Nephron (organoid): Measurements from ENCODE around the gene SNCA.

ENCODE experiments used
- H3K27ac Mint-ChIP-seq, 3 experiments: 2 replicates each; pipeline ENCODE4 v1.8.0; 2020; ENCODE audit warnings: mixed read lengths in 3 of 3, mild to moderate bottlenecking in 2 of 3, moderate library complexity in 1 of 3
- H3K27me3 Mint-ChIP-seq: 2 replicates; pipeline ENCODE4 v1.8.0; 2021; ENCODE audit warnings: low read depth, mild to moderate bottlenecking, moderate library complexity, mixed read lengths
- H3K36me3 Mint-ChIP-seq: 2 replicates; pipeline ENCODE4 v1.8.0; 2020; ENCODE audit warnings: low read depth, mixed read lengths
- H3K4me1 Mint-ChIP-seq: 2 replicates; pipeline ENCODE4 v1.8.0; 2020; ENCODE audit warnings: mixed read lengths
- H3K4me3 Mint-ChIP-seq, 3 experiments: 2 replicates each; pipeline ENCODE4 v1.8.0; 2020; ENCODE audit warnings: mild to moderate bottlenecking in 3 of 3, mixed read lengths in 3 of 3, moderate library complexity in 2 of 3
- H3K9me3 Mint-ChIP-seq: 2 replicates; pipeline ENCODE4 v1.8.0; 2020; ENCODE audit warnings: mixed read lengths
- TF ChIP-seq, protein P1 (sequence below), 3 experiments: fragments of 200-600 bp; sonication (generic); IDR thresholded peaks; one replicate each; pipeline ENCODE4 v1.5.0; 2021; ENCODE audit warnings: antibody characterized with exemption in 3 of 3; ENCODE audit not compliant: unreplicated experiment in 3 of 3

The SNCA gene

DNA sequence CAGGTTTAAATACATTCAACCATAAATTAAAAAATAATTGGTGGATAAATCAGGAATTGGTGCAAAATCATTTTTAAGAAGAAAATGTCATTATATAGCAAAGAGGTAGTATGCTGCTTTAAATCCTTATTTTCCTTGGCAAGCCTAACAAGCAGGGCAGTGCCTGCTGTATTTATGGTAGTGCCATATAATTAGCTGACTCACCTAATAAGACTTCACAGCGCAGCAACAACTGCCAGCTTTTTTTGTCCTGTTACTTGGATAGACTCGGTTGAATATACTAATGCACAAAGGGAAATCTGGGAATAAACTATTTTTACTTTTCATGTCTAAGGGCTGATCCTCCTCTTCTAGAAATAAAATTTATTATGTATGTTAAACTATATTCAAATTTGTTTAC is 99.1 kb downstream of the SNCA start:
- peak overlapping the region; percentile 60 to 89 (median 72) for H3K27ac Mint-ChIP-seq
- H3K27me3 Mint-ChIP-seq: no peaks in the 10 kb centered on the region
- peak overlapping the region in 1 of 3 experiments; percentile 41 for H3K4me3 Mint-ChIP-seq
- H3K9me3 Mint-ChIP-seq: peaks cover 8% of the 10 kb centered on the region
- H3K36me3 Mint-ChIP-seq: peaks cover 28% of the 10 kb centered on the region
- H3K4me1 Mint-ChIP-seq: peaks cover 4% of the 10 kb centered on the region
- TF ChIP-seq, protein P1, sequence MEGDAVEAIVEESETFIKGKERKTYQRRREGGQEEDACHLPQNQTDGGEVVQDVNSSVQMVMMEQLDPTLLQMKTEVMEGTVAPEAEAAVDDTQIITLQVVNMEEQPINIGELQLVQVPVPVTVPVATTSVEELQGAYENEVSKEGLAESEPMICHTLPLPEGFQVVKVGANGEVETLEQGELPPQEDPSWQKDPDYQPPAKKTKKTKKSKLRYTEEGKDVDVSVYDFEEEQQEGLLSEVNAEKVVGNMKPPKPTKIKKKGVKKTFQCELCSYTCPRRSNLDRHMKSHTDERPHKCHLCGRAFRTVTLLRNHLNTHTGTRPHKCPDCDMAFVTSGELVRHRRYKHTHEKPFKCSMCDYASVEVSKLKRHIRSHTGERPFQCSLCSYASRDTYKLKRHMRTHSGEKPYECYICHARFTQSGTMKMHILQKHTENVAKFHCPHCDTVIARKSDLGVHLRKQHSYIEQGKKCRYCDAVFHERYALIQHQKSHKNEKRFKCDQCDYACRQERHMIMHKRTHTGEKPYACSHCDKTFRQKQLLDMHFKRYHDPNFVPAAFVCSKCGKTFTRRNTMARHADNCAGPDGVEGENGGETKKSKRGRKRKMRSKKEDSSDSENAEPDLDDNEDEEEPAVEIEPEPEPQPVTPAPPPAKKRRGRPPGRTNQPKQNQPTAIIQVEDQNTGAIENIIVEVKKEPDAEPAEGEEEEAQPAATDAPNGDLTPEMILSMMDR (IDR thresholded peaks at IDR 0.05; ENCODE audit: unreplicated experiment in 3 of 3): no peak

DNA sequence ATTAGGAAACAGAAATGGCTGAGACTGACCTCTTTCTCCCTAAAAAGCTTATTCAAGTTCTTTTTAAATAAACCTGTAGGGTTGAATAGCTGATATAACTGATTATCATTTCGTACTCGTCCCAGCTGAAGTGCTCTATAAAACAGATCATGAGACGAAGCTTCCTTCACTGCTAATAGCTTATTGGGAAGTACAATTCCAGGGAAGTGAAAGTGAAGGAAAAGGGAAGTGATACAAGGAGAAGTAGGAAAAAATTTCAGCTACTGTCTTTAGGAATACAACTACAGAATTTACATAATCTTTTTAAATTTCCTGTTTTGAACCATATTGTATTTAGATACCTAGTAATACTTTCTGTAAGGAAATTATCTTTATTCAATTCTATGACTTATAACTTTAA is 103.0 kb downstream of the SNCA start:
- no peak overlapping the region for H3K4me3 Mint-ChIP-seq
- H3K9me3 Mint-ChIP-seq: peaks cover 1% of the 10 kb centered on the region
- H3K27me3 Mint-ChIP-seq: no peaks in the 10 kb centered on the region
- no peak overlapping the region for H3K27ac Mint-ChIP-seq
- peaks cover 4% of the 10 kb centered on the region for H3K4me1 Mint-ChIP-seq
- TF ChIP-seq, protein P1 (IDR thresholded peaks at IDR 0.05; ENCODE audit: unreplicated experiment in 3 of 3): no peak
- H3K36me3 Mint-ChIP-seq: peaks cover 16% of the 10 kb centered on the region

DNA sequence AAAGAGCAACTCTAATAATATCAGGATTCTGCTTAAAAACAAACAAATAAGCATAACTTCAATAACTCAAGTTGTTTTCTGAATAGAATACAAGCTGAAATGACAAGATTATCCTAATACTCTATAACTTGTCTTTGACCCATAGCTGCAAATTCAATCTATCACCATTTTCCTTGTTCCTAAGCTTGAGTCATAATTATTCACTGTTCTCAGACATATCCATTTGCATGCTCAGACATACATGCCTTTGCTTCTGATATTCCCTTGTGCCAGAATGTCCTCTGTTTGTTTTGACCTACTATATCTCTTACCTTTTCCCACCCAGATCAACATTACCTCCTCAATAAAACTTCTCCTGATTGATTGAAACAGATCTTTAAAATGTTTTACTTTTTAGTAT is 109.7 kb downstream of the SNCA start:
- Mint-ChIP-seq H3K4me1 (no peaks in the 10 kb centered on the region), H3K4me3 (no peak overlapping the region), H3K27ac (no peak overlapping the region), H3K27me3 (no peaks in the 10 kb centered on the region), H3K36me3 (peaks cover 22% of the 10 kb centered on the region), H3K9me3 (no peaks in the 10 kb centered on the region)
- TF ChIP-seq, protein P1 (IDR thresholded peaks at IDR 0.05; ENCODE audit: unreplicated experiment in 3 of 3): no peak

DNA sequence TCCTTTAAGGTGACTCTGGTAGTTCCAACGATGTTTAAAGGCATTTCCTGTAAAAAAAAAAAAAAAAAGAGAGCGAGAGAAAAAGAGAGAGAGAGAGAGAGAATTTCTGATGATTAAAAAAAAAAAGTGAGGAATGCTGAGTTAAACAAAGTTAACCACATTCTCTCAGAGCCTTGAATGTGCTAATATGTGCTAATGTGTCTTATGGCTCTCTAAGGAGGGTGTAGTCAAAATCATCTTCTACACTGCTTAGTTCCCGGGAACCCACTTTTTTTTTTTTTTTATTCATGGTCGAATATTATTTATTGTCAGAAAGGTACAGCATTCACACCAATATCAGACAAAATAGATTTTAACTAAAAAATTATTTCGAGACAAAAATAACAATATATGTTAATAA is 111.7 kb downstream of the SNCA start:
- H3K4me3 Mint-ChIP-seq: no peak overlapping the region
- no peaks in the 10 kb centered on the region for H3K4me1 Mint-ChIP-seq
- TF ChIP-seq, protein P1 (IDR thresholded peaks at IDR 0.05; ENCODE audit: unreplicated experiment in 3 of 3): no peak
- H3K36me3 Mint-ChIP-seq: peaks cover 22% of the 10 kb centered on the region
- H3K27ac Mint-ChIP-seq: no peak overlapping the region
- no peaks in the 10 kb centered on the region for H3K9me3 Mint-ChIP-seq
- H3K27me3 Mint-ChIP-seq: no peaks in the 10 kb centered on the region

DNA sequence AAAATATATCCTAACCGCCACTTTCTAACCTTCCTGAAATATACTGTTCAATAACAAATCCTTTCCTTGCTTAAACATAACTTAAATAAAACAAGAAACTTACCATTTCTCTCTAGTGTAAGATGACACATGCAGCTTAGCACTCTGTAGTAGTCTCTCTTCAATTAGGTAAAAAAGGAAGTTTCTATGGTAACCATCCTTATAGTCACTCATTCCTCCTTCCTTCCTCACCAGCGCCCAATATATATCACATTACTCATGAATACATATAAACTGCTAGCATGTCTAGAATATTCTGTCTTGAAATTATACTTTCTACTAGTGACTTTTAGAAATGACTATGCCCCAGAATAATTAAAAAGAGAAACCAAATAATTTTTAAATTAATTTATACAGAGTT is 112.2 kb downstream of the SNCA start:
- TF ChIP-seq, protein P1 (IDR thresholded peaks at IDR 0.05; ENCODE audit: unreplicated experiment in 3 of 3): no peak
- Mint-ChIP-seq H3K27me3 (no peaks in the 10 kb centered on the region), H3K9me3 (no peaks in the 10 kb centered on the region), H3K27ac (no peak overlapping the region), H3K36me3 (peaks cover 22% of the 10 kb centered on the region), H3K4me3 (no peak overlapping the region), H3K4me1 (no peaks in the 10 kb centered on the region)

DNA sequence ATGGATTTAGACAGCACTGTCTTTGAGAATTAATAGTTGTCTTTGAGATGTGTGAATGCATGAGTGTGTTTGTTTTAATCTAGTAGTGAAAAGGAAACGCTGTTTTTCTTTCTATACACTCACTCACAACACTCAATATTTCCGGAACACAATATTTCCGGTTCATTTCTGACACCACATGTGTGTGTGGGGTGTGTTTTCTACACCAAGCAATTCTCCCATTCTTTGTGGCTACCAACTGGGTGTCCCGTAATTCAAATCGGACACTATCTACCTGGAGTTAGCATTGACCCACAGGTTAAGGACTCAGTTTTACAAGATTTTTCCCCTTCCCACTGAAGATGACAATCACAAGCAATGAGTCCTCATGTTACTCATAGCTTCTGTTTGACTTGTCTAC is 113.9 kb downstream of the SNCA start:
- Mint-ChIP-seq H3K27me3 (no peaks in the 10 kb centered on the region), H3K4me3 (no peak overlapping the region), H3K36me3 (peaks cover 19% of the 10 kb centered on the region), H3K9me3 (no peaks in the 10 kb centered on the region), H3K27ac (peak overlapping the region in 1 of 3 experiments; percentile 4), H3K4me1 (no peaks in the 10 kb centered on the region)
- TF ChIP-seq, protein P1 (IDR thresholded peaks at IDR 0.05; ENCODE audit: unreplicated experiment in 3 of 3): no peak
